Calu3 (cell line): Measurements from ENCODE around the gene APOBEC3H. TPM values are rescaled to one million over a fixed set of nuclear protein-coding genes. Genes with fewer than 3 reads are reported as not detected.

ENCODE experiments used
- BruUV-seq: library from RNA; stranded (reverse); fragments of 400-500 nt; replicated peaks from 2 replicates; lab custom pipeline; 2021; lab: Mats Ljungman, UMichigan
- CTCF ChIA-PET: fragments of 300-600 bp; sonication (Branson Sonifier 250); formaldehyde crosslinking; loops from one replicate; lab custom pipeline; 2022; ENCODE audit warnings: antibody characterized with exemption; lab: Charles Lee
- DNase-seq: peaks from one replicate; pipeline ENCODE4 v3.0.0; 2022
- H3K27ac Mint-ChIP-seq: one replicate; pipeline ENCODE4 v1.8.0; 2022; ENCODE audit warnings: mixed read lengths; ENCODE audit not compliant: unreplicated experiment
- H3K27me3 Mint-ChIP-seq: one replicate; pipeline ENCODE4 v1.8.0; 2022; ENCODE audit warnings: mixed read lengths; ENCODE audit not compliant: unreplicated experiment
- H3K36me3 Mint-ChIP-seq: one replicate; pipeline ENCODE4 v1.8.0; 2022; ENCODE audit warnings: mild to moderate bottlenecking, moderate library complexity, mixed read lengths; ENCODE audit not compliant: insufficient read depth, unreplicated experiment
- H3K4me1 Mint-ChIP-seq: one replicate; pipeline ENCODE4 v1.8.0; 2022; ENCODE audit warnings: mild to moderate bottlenecking, low read depth, mixed read lengths; ENCODE audit not compliant: unreplicated experiment
- H3K4me3 Mint-ChIP-seq: one replicate; pipeline ENCODE4 v1.8.0; 2022; ENCODE audit warnings: mild to moderate bottlenecking, low read depth, moderate library complexity, mixed read lengths; ENCODE audit not compliant: unreplicated experiment
- H3K9me3 Mint-ChIP-seq: one replicate; pipeline ENCODE4 v1.8.0; 2022; ENCODE audit warnings: low read depth, mixed read lengths; ENCODE audit not compliant: unreplicated experiment
- CTCF ChIP-seq: fragments of 200-600 bp; IDR thresholded peaks from one replicate; pipeline ENCODE4 v1.8.0; 2022; ENCODE audit warnings: antibody characterized with exemption; ENCODE audit not compliant: unreplicated experiment
- intact Hi-C: fragments of 100-400 bp; cut with micrococcal nuclease; formaldehyde crosslinking; loops from one replicate; pipeline ENCODE4 v1.10.0; 2022; ENCODE audit not compliant: unreplicated experiment
- total RNA-seq: library from RNA; stranded (reverse); gene quantifications from 2 replicates; pipeline ENCODE4 v1.2.3, GENCODE V29; 2022

Gene APOBEC3H
- total RNA-seq, 1 experiment from 2014 or later: not detected

- TF ChIP-seq CTCF: no peak
- no peaks in the 10 kb centered on the region for H3K4me1 Mint-ChIP-seq
- no peaks in the 10 kb centered on the region for H3K27me3 Mint-ChIP-seq
- peak; percentile 35 for DNase-seq
- H3K36me3 Mint-ChIP-seq: peaks cover 20% of the 10 kb centered on the region
- H3K9me3 Mint-ChIP-seq: no peaks in the 10 kb centered on the region
- CTCF ChIA-PET: no interaction called here
- H3K27ac Mint-ChIP-seq: peak overlapping the region; percentile 12
- peak overlapping the region; percentile 86 for H3K4me3 Mint-ChIP-seq
- intact Hi-C loops: no loop called here
- no TSS peak for BruUV-seq
These were observed 47.2 kb downstream of the APOBEC3H start for GRCh38 chr22:39144101-39144767.

GRCh38 chr22:39146256-39147101, 49.4 kb downstream of the APOBEC3H start:
- H3K4me3 Mint-ChIP-seq: peak overlapping the region; percentile 86
- no peaks in the 10 kb centered on the region for H3K9me3 Mint-ChIP-seq
- H3K27ac Mint-ChIP-seq: no peak overlapping the region
- CTCF ChIA-PET: interaction anchor here (0.5 kb wide), 1 partner anchor 108 kb away, joined by 3 read pairs; no protein-coding TSS in a partner anchor
- no peak for DNase-seq
- intact Hi-C loops: no loop called here
- no peak for TF ChIP-seq CTCF
- peaks cover 21% of the 10 kb centered on the region for H3K36me3 Mint-ChIP-seq
- H3K4me1 Mint-ChIP-seq: no peaks in the 10 kb centered on the region
- BruUV-seq: no TSS peak
- H3K27me3 Mint-ChIP-seq: no peaks in the 10 kb centered on the region

- CTCF ChIA-PET: no interaction called here
- Mint-ChIP-seq H3K36me3 (peaks cover 27% of the 10 kb centered on the region), H3K4me1 (no peaks in the 10 kb centered on the region), H3K4me3 (no peak overlapping the region), H3K27ac (no peak overlapping the region), H3K9me3 (no peaks in the 10 kb centered on the region), H3K27me3 (no peaks in the 10 kb centered on the region)
- DNase-seq: no peak
- BruUV-seq: no TSS peak
- no peak for TF ChIP-seq CTCF
- intact Hi-C loops: no loop called here
These were observed 50.4 kb downstream of the APOBEC3H start for GRCh38 chr22:39147335-39148025.

DNA sequence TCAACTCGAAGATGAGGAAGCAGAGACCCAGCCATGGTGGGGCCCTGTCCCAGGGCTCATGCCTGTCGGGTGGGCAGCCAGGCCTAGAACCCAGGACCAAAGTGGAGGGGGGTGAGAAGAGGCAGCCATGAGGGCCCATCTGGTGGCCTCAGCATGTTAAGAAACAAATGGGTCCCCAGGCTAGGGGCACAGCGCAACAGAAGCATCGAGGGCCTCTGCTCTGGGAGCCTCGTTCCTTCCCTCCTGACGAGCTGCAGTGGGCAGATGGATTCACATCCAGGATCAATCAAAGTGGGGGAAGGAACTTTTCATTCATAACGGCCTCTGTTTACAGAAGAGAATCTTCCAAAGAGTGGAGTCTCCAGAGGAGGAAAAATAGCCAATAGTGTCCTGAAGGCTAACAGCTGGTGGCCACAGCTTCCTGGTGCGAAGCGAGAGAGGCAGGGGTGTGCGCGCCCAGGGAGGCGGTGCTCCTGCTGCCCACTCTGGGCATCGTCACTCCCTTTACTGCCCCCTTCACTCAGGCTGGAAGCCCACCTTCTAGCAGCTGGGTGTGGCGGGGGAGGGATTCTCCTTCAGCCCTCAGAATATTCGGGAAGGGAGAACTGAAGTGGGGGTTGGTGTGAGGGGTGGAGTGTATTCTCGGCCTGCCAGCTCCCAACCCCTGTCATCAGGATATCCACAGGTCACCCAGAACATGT, 51.1 kb downstream of the APOBEC3H start:
- intact Hi-C loops: no loop called here
- peaks cover 33% of the 10 kb centered on the region for H3K36me3 Mint-ChIP-seq
- no peak overlapping the region for H3K4me3 Mint-ChIP-seq
- BruUV-seq: no TSS peak
- H3K9me3 Mint-ChIP-seq: no peaks in the 10 kb centered on the region
- no peak for TF ChIP-seq CTCF
- CTCF ChIA-PET: interaction anchor here (0.6 kb wide), 1 partner anchor 172 kb away, joined by 3 read pairs; no protein-coding TSS in a partner anchor
- DNase-seq: no peak
- H3K27ac Mint-ChIP-seq: no peak overlapping the region
- peaks cover 1% of the 10 kb centered on the region for H3K4me1 Mint-ChIP-seq
- H3K27me3 Mint-ChIP-seq: peaks cover 4% of the 10 kb centered on the region
